GM12875 (cell line): ENCODE results near the gene SHISA6.

Experiments used
- H3K4me3 ChIP-seq: one replicate; pipeline ENCODE4 v1.5.1; 2011; ENCODE audit warnings: low read depth, low read length, control low read depth
- TF ChIP-seq, protein P1 (sequence below): IDR thresholded peaks from 2 replicates; pipeline ENCODE4 v1.5.1; 2011; ENCODE audit warnings: low read depth, mild to moderate bottlenecking, control low read depth, inconsistent platforms, low read length, moderate library complexity, borderline replicate concordance; ENCODE audit not compliant: insufficient read depth

SHISA6 gene

DNA sequence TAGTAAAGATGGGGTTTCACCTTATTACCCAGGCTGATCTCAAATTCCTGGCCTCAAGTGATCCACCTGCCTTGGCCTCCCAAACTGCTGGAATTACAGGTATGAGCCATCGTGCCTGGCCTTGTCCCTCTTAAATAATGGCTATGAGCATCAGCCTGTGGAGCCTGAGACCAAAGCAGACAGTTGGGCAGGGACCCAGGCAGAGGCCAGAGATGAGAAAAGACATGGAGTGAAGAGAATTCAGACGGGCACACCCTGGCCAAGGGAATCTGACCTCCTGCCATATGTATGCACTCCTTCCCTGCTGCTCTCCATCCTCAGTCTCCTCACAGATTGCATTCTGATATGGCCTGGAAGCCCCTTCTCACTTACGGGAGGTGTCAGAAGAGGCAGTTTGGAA is 258.9 kb downstream of the SHISA6 start:
- TF ChIP-seq, protein P1, sequence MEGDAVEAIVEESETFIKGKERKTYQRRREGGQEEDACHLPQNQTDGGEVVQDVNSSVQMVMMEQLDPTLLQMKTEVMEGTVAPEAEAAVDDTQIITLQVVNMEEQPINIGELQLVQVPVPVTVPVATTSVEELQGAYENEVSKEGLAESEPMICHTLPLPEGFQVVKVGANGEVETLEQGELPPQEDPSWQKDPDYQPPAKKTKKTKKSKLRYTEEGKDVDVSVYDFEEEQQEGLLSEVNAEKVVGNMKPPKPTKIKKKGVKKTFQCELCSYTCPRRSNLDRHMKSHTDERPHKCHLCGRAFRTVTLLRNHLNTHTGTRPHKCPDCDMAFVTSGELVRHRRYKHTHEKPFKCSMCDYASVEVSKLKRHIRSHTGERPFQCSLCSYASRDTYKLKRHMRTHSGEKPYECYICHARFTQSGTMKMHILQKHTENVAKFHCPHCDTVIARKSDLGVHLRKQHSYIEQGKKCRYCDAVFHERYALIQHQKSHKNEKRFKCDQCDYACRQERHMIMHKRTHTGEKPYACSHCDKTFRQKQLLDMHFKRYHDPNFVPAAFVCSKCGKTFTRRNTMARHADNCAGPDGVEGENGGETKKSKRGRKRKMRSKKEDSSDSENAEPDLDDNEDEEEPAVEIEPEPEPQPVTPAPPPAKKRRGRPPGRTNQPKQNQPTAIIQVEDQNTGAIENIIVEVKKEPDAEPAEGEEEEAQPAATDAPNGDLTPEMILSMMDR, result no peak
- no peak overlapping the region for H3K4me3 ChIP-seq

DNA sequence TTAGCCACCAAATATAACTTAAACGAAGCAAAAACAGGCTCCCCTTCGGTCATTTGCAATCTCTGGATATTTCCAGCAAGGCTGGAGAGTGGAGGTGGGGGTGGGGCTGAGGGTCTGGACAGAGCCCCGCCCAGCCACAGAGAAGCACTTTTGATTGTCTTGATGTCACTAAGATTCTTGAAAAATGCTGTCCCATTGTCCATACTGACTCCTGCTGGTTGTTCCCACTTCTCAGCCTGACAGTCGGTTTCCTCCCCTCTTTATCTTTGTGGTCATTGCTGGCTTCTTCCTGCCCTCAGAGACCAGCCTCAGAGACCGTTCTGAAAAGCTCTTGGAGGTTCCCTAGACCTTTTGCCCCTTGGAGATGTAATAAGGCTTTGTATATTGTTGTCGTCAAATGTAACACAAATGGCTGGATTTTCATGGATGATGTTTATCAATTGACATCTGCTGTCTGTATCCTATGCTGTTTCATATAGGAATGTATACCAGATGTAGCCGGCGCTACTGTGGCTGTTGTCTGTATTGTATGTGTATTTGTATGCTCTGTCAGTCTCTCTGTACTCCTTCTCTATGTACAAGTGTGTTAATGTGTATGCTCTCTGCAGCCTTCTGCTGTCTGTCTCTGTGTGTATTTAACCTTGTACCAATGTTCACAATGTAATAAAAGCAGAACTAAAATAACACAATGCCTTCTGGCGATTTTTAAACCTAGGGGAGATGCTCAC is 262.5 kb downstream of the SHISA6 start:
- TF ChIP-seq, protein P1, result no peak
- H3K4me3 ChIP-seq, result no peak overlapping the region

DNA sequence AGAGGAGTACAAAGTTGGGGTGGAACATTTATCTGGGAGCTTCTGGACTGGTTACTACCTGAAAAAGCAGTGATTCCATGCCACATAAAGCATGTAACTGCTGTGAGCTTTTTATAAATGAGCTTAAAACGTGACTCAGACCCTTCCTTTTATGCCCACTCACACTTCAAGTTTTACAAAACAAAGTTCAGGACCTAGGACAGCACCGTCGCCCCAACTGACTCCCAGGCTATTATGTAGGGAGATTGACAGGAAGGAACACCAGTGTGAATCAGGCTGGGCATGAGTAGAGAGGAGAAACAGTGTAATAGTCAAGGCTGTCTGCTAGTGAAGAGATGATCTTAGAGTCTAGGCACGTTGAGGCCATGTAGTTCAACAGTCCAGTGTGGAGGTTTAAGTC is 265.6 kb downstream of the SHISA6 start:
- TF ChIP-seq, protein P1, result no peak
- H3K4me3 ChIP-seq, result no peak overlapping the region

DNA sequence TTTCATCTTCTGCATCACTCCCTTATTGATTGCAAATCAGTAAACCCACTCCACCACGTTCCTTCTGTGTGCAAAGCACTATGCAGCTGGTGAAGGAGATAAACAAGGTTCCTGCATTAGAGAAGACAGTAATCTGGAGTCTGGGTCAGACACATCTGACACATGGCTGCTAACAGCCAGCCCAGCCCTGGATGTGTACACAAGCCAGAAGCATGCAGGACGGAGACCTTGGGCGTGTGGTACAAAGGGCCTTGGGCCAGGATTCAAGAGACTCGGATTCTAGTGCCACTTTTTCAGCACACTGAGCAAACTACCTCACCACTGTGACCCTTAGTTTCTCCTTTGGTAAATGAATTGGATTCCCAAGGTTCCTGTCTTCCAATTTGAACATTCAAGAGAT is 270.7 kb downstream of the SHISA6 start:
- TF ChIP-seq, protein P1, result no peak
- no peak overlapping the region for H3K4me3 ChIP-seq

DNA sequence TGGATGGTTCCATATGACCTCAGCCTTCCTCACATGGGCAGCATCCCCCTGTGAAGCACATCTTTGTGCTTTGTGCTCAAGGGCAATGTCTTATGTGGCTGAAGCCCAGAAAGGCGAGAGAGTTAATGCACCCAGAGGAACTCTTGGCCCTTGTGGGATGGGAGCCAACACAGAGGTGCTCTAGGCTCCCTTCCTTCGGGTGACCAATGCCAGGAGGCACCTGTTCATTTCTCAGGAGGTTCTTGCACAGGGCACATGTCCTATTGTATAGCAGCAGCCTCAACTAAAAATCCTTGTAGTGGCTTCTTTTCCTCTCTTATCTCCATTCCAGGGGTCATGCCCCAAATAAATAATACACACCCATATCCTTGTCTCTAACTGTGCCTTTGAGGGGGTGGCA is 273.6 kb downstream of the SHISA6 start:
- TF ChIP-seq, protein P1, result no peak
- H3K4me3 ChIP-seq, result no peak overlapping the region

DNA sequence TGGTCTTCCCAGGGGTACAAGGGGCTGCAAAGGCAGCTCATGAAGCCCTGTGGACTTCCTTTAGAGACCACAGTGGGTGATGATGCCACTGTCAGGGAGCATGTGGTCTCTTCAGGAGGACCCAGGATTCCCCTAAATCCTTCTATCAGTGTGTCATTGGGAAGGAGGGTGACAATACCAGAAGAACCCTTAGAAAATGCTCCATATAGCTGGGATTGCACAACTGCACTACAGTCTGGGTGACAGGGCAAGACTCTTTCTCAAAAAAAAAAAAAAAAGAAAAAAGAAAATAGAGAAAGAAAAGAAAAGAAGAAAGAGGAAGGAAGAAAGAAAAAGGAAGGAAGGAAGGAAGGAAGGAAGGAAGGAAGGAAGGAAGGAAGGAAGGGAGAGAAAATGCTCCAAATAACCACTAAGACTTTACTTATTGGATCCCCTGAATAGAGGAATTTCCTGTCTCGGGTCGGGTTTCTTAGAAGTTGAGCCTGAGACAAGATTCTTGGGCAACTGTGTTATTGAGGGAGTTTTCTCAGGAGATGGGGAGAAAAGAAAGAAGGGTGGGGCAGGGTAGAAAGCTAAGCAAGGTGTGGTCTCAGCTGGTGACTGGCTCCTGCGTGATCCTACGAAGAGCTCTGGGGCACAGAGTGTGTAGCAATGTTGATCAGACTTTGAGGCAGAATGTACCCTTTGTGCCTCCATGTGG is 274.1 kb downstream of the SHISA6 start:
- TF ChIP-seq, protein P1, result no peak
- H3K4me3 ChIP-seq, result no peak overlapping the region

DNA sequence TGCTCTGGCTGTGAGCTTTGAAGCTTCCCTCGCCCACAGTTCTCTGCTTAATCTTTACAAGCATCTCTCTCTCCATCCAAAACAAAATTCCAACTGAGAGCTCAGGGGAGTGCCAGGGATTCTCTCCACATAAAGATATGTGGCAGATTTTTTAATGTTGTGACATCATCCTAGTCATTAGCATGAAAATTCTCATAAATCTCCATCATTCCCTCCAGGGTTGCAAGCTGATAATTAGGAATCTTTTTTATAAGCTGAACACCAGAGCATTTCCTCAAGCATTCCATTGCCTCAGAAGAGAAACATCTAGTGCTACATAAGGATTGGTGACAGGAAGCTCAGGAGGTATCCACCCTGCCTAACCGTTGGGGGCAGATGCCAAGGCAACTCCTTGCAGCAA is 274.9 kb downstream of the SHISA6 start:
- H3K4me3 ChIP-seq, result no peak overlapping the region
- TF ChIP-seq, protein P1, result no peak
